ENCODE results near the gene NPC1. TPM values are rescaled to one million over a fixed set of nuclear protein-coding genes. Genes with fewer than 3 reads are reported as not detected.
"Not testable (repeated sequence)": the region's sequence is repeated elsewhere in the genome, so short reads cannot be mapped to it uniquely, and the experiment has no call there.

The NPC1 gene
- total RNA-seq, 1 donor from 2014 or later: 43.3 TPM

- no peak for DNase-seq (ENCODE audit: extremely low spot score, unreplicated experiment)
- H3K27ac Mint-ChIP-seq: peak overlapping the region; percentile 80
- no peak overlapping the region for H3K4me3 Mint-ChIP-seq
- H3K27me3 Mint-ChIP-seq: no peaks in the 10 kb centered on the region
- H3K36me3 Mint-ChIP-seq: peaks cover 29% of the 10 kb centered on the region
- H3K4me1 Mint-ChIP-seq (ENCODE audit: unreplicated experiment): peaks cover 10% of the 10 kb centered on the region
- TF ChIP-seq CTCF (conservative IDR thresholded peaks at IDR 0.05): peak; percentile 94
- no peaks in the 10 kb centered on the region for H3K9me3 Mint-ChIP-seq
These were observed 70.3 kb downstream of the NPC1 start for GRCh38 chr18:23515911-23516546.

GRCh38 chr18:23512641-23513040 lies 73.7 kb downstream of the NPC1 start:
- TF ChIP-seq CTCF (conservative IDR thresholded peaks at IDR 0.05): no peak
- no peak for DNase-seq (ENCODE audit: extremely low spot score, unreplicated experiment)
- Mint-ChIP-seq H3K36me3 (peaks cover 27% of the 10 kb centered on the region), H3K4me3 (no peak overlapping the region), H3K27ac (no peak overlapping the region), H3K27me3 (no peaks in the 10 kb centered on the region), H3K9me3 (no peaks in the 10 kb centered on the region), H3K4me1 (ENCODE audit: unreplicated experiment) (peaks cover 10% of the 10 kb centered on the region)

- H3K27ac Mint-ChIP-seq; H3K4me1 Mint-ChIP-seq (ENCODE audit: unreplicated experiment); H3K27me3 Mint-ChIP-seq; H3K4me3 Mint-ChIP-seq; DNase-seq (ENCODE audit: extremely low spot score, unreplicated experiment); H3K9me3 Mint-ChIP-seq: not testable (repeated sequence)
- H3K36me3 Mint-ChIP-seq: peaks cover 27% of the 10 kb centered on the region
These were observed 74.1 kb downstream of the NPC1 start for GRCh38 chr18:23512216-23512615.

GRCh38 chr18:23510923-23511322 lies 75.4 kb downstream of the NPC1 start:
- H3K4me1 Mint-ChIP-seq (ENCODE audit: unreplicated experiment); H3K9me3 Mint-ChIP-seq; DNase-seq (ENCODE audit: extremely low spot score, unreplicated experiment); H3K27ac Mint-ChIP-seq; H3K4me3 Mint-ChIP-seq; H3K27me3 Mint-ChIP-seq: not testable (repeated sequence)
- H3K36me3 Mint-ChIP-seq: peaks cover 24% of the 10 kb centered on the region

GRCh38 chr18:23506393-23506792 lies 79.9 kb downstream of the NPC1 start:
- Mint-ChIP-seq H3K27me3 (no peaks in the 10 kb centered on the region), H3K4me3 (no peak overlapping the region), H3K36me3 (peaks cover 23% of the 10 kb centered on the region), H3K27ac (no peak overlapping the region), H3K4me1 (ENCODE audit: unreplicated experiment) (peaks cover 12% of the 10 kb centered on the region), H3K9me3 (no peaks in the 10 kb centered on the region)
- no peak for TF ChIP-seq CTCF (conservative IDR thresholded peaks at IDR 0.05)
- DNase-seq (ENCODE audit: extremely low spot score, unreplicated experiment): no peak

- Mint-ChIP-seq H3K4me1 (ENCODE audit: unreplicated experiment) (peaks cover 12% of the 10 kb centered on the region), H3K27ac (peak overlapping the region; percentile 90), H3K36me3 (peaks cover 13% of the 10 kb centered on the region), H3K4me3 (peak overlapping the region; percentile 98), H3K27me3 (no peaks in the 10 kb centered on the region), H3K9me3 (no peaks in the 10 kb centered on the region)
- no peak for TF ChIP-seq CTCF (conservative IDR thresholded peaks at IDR 0.05)
- DNase-seq (ENCODE audit: extremely low spot score, unreplicated experiment): no peak
These were observed 81.6 kb downstream of the NPC1 start for GRCh38 chr18:23504720-23505119.

- H3K4me1 Mint-ChIP-seq (ENCODE audit: unreplicated experiment): peaks cover 12% of the 10 kb centered on the region
- no peak for TF ChIP-seq CTCF (conservative IDR thresholded peaks at IDR 0.05)
- no peak for DNase-seq (ENCODE audit: extremely low spot score, unreplicated experiment)
- H3K27me3 Mint-ChIP-seq: no peaks in the 10 kb centered on the region
- peak overlapping the region; percentile 90 for H3K27ac Mint-ChIP-seq
- H3K4me3 Mint-ChIP-seq: peak overlapping the region; percentile 98
- H3K36me3 Mint-ChIP-seq: peaks cover 13% of the 10 kb centered on the region
- H3K9me3 Mint-ChIP-seq: no peaks in the 10 kb centered on the region
These were observed 82.4 kb downstream of the NPC1 start for GRCh38 chr18:23503963-23504344.
